OCI-LY3 (cell line): Measurements from ENCODE around the gene RPL15.

ENCODE experiments used
- EZH2phosphoT487 ChIP-seq: fragments of 200-600 bp; shearing (Covaris generic); IDR thresholded peaks from 2 replicates; pipeline ENCODE4 v1.6.1; 2018; ENCODE audit warnings: antibody characterized with exemption, mixed run types, low read depth
- TF ChIP-seq, protein P1 (sequence below): fragments of 200-600, 300-600 bp; sonication (generic); IDR thresholded peaks from 2 replicates; pipeline ENCODE4 v1.5.1; 2014; ENCODE audit warnings: antibody characterized with exemption, low read length, low read depth

DNA sequence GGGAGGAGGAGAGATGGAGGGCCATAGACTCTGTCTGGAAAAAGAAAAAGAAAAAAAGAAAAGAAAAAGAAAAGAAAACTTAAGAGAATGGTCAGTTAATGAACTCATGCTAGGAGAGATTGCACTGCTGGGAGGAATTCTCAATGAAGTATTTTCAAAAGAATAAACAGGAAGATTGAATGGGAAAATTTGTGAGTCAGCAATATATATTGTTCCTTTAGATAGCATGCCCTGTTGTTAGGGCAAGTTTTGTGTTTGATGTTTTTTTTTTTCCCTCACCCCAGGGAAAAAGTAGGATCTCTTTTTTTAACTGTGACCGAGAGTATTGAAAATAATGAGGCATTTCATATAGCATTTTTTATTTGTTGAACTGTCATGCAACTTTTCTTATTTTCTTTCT lies 20.4 kb downstream of the RPL15 start:
- TF ChIP-seq, protein P1, sequence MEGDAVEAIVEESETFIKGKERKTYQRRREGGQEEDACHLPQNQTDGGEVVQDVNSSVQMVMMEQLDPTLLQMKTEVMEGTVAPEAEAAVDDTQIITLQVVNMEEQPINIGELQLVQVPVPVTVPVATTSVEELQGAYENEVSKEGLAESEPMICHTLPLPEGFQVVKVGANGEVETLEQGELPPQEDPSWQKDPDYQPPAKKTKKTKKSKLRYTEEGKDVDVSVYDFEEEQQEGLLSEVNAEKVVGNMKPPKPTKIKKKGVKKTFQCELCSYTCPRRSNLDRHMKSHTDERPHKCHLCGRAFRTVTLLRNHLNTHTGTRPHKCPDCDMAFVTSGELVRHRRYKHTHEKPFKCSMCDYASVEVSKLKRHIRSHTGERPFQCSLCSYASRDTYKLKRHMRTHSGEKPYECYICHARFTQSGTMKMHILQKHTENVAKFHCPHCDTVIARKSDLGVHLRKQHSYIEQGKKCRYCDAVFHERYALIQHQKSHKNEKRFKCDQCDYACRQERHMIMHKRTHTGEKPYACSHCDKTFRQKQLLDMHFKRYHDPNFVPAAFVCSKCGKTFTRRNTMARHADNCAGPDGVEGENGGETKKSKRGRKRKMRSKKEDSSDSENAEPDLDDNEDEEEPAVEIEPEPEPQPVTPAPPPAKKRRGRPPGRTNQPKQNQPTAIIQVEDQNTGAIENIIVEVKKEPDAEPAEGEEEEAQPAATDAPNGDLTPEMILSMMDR, result no peak
- no peak for TF ChIP-seq EZH2phosphoT487
